ENCODE data around the gene RAP1GAP2.

Gene RAP1GAP2

GRCh38 chr17:2797637-2798036 lies 1.4 kb downstream of the RAP1GAP2 start:
- no peak overlapping the region for H3K4me3 ChIP-seq (ENCODE audit: control insufficient read depth, low read depth, low read length)
- no peak for DNase-seq (ENCODE audit: low read depth)
- no peak for TF ChIP-seq CTCF (IDR thresholded peaks at IDR 0.05; ENCODE audit: control insufficient read depth, insufficient read depth, low read depth, low read length, missing control alignments)

- no peak for DNase-seq (ENCODE audit: low read depth)
- TF ChIP-seq CTCF (IDR thresholded peaks at IDR 0.05; ENCODE audit: control insufficient read depth, insufficient read depth, low read depth, low read length, missing control alignments) = no peak
- no peak overlapping the region for H3K4me3 ChIP-seq (ENCODE audit: control insufficient read depth, low read depth, low read length)
Observed at GRCh38 chr17:2798188-2798587, 1.9 kb downstream of the RAP1GAP2 start.

GRCh38 chr17:2798678-2799077 lies 2.4 kb downstream of the RAP1GAP2 start:
- TF ChIP-seq CTCF (IDR thresholded peaks at IDR 0.05; ENCODE audit: control insufficient read depth, insufficient read depth, low read depth, low read length, missing control alignments) = no peak
- DNase-seq (ENCODE audit: low read depth) = no peak
- no peak overlapping the region for H3K4me3 ChIP-seq (ENCODE audit: control insufficient read depth, low read depth, low read length)

GRCh38 chr17:2799653-2800052 lies 3.4 kb downstream of the RAP1GAP2 start:
- no peak overlapping the region for H3K4me3 ChIP-seq (ENCODE audit: control insufficient read depth, low read depth, low read length)
- no peak for DNase-seq (ENCODE audit: low read depth)
- no peak for TF ChIP-seq CTCF (IDR thresholded peaks at IDR 0.05; ENCODE audit: control insufficient read depth, insufficient read depth, low read depth, low read length, missing control alignments)

GRCh38 chr17:2800367-2800766 lies 4.1 kb downstream of the RAP1GAP2 start:
- H3K4me3 ChIP-seq (ENCODE audit: control insufficient read depth, low read depth, low read length) = no peak overlapping the region
- no peak for DNase-seq (ENCODE audit: low read depth)
- TF ChIP-seq CTCF (IDR thresholded peaks at IDR 0.05; ENCODE audit: control insufficient read depth, insufficient read depth, low read depth, low read length, missing control alignments) = no peak

GRCh38 chr17:2801841-2802240 lies 5.6 kb downstream of the RAP1GAP2 start:
- no peak for TF ChIP-seq CTCF (IDR thresholded peaks at IDR 0.05; ENCODE audit: control insufficient read depth, insufficient read depth, low read depth, low read length, missing control alignments)
- no peak overlapping the region for H3K4me3 ChIP-seq (ENCODE audit: control insufficient read depth, low read depth, low read length)

GRCh38 chr17:2802574-2802973 lies 6.3 kb downstream of the RAP1GAP2 start:
- TF ChIP-seq CTCF (IDR thresholded peaks at IDR 0.05; ENCODE audit: control insufficient read depth, insufficient read depth, low read depth, low read length, missing control alignments) = no peak
- H3K4me3 ChIP-seq (ENCODE audit: control insufficient read depth, low read depth, low read length) = no peak overlapping the region
- DNase-seq (ENCODE audit: low read depth) = no peak

More at GRCh38 chr17:2801841-2802240, 5.6 kb downstream of the RAP1GAP2 start:
- DNase-seq (ENCODE audit: low read depth) = no peak
